GM23338 (cell line): ENCODE results near the gene SMIM35. TPM values are rescaled to one million over a fixed set of nuclear protein-coding genes. Genes with fewer than 3 reads are reported as not detected.

Experiments used
- ATAC-seq: fragments of 200-7000 bp; cut with Tn5 transposase; 3 replicates; pipeline ENCODE4 v1.9.1; 2020
- DNase-seq: peaks from one replicate; pipeline ENCODE4 v3.0.0-alpha.2; 2015; ENCODE audit warnings: low spot score
- H2AFZ ChIP-seq: fragments of 200-600 bp; sonication (generic); 2 replicates; pipeline ENCODE4 v1.8.0; 2016; ENCODE audit warnings: antibody characterized with exemption, mild to moderate bottlenecking, moderate library complexity
- H3F3A ChIP-seq: fragments of 200-600 bp; sonication (generic); replicated peaks from 2 replicates; pipeline ENCODE4 v1.8.0; 2017; ENCODE audit warnings: antibody characterized with exemption, mixed run types, low read depth
- H3K27ac ChIP-seq: fragments of 200-600 bp; sonication (generic); 2 replicates; pipeline ENCODE4 v1.6.1; 2016; ENCODE audit warnings: low read depth
- H3K27me3 ChIP-seq: fragments of 200-600 bp; sonication (generic); 2 replicates; pipeline ENCODE4 v1.8.0; 2016; ENCODE audit warnings: mild to moderate bottlenecking, mixed run types, moderate library complexity; ENCODE audit not compliant: insufficient read depth
- H3K36me3 ChIP-seq: fragments of 200-600 bp; sonication (generic); 2 replicates; pipeline ENCODE4 v1.8.0; 2016; ENCODE audit warnings: mild to moderate bottlenecking; ENCODE audit not compliant: insufficient read depth
- H3K4me1 ChIP-seq: fragments of 200-600 bp; sonication (generic); 2 replicates; pipeline ENCODE4 v1.8.0; 2016; ENCODE audit warnings: mild to moderate bottlenecking, moderate library complexity; ENCODE audit not compliant: insufficient read depth
- H3K4me2 ChIP-seq: fragments of 200-600 bp; sonication (generic); 2 replicates; pipeline ENCODE4 v1.7.1; 2017; ENCODE audit warnings: mixed run types
- H3K4me3 ChIP-seq: fragments of 200-600 bp; sonication (generic); 2 replicates; pipeline ENCODE4 v1.6.1; 2016; ENCODE audit warnings: mixed run types
- H3K79me2 ChIP-seq: fragments of 200-600 bp; sonication (generic); replicated peaks from 2 replicates; pipeline ENCODE4 v1.8.0; 2017; ENCODE audit warnings: mild to moderate bottlenecking; ENCODE audit not compliant: insufficient read depth
- H3K9me2 ChIP-seq: fragments of 200-600 bp; sonication (generic); 2 replicates; pipeline ENCODE4 v1.8.0; 2017; ENCODE audit not compliant: insufficient read depth
- H4K20me1 ChIP-seq: fragments of 200-600 bp; sonication (generic); replicated peaks from 2 replicates; pipeline ENCODE4 v1.8.0; 2017; ENCODE audit warnings: mild to moderate bottlenecking; ENCODE audit not compliant: insufficient read depth
- H3K27ac Mint-ChIP-seq: 2 replicates; pipeline ENCODE4 v1.8.0; 2020; ENCODE audit warnings: inconsistent platforms, mild to moderate bottlenecking, moderate library complexity, mixed read lengths
- H3K27me3 Mint-ChIP-seq: 3 replicates; pipeline ENCODE4 v1.8.0; 2022; ENCODE audit warnings: low read depth, mild to moderate bottlenecking, moderate library complexity, mixed read lengths, inconsistent platforms; ENCODE audit not compliant: insufficient read depth, poor library complexity
- H3K36me3 Mint-ChIP-seq: 3 replicates; pipeline ENCODE4 v1.8.0; 2021; ENCODE audit warnings: low read depth, mild to moderate bottlenecking, inconsistent platforms, moderate library complexity, mixed read lengths
- H3K4me1 Mint-ChIP-seq: 3 replicates; pipeline ENCODE4 v1.8.0; 2020; ENCODE audit warnings: mild to moderate bottlenecking, inconsistent platforms, mixed read lengths
- H3K4me3 Mint-ChIP-seq: 3 replicates; pipeline ENCODE4 v1.8.0; 2021; ENCODE audit warnings: moderate library complexity, mild to moderate bottlenecking, inconsistent platforms, mixed read lengths
- H3K9me3 Mint-ChIP-seq: 3 replicates; pipeline ENCODE4 v1.8.0; 2020; ENCODE audit warnings: moderate library complexity, mild to moderate bottlenecking, inconsistent platforms, mixed read lengths
- CTCF ChIP-seq, 2 experiments: fragments of 200-600 bp in 1 of 2; sonication (generic) in 1 of 2; conservative IDR thresholded peaks; 2 replicates each; pipeline versions ENCODE4 v1.5.1 to v1.6.1; 2016 to 2017; ENCODE audit warnings: antibody characterized with exemption in 2 of 2, low read depth in 2 of 2, mild to moderate bottlenecking in 2 of 2, moderate library complexity in 1 of 2
- ETS1 ChIP-seq: IDR thresholded peaks from 2 replicates; pipeline ENCODE4 v1.6.1; 2016; ENCODE audit warnings: antibody characterized with exemption
- EZH2 ChIP-seq: fragments of 200-600 bp; sonication (generic); IDR thresholded peaks from one replicate; pipeline ENCODE4 v1.8.0; 2017; ENCODE audit warnings: antibody characterized with exemption, mild to moderate bottlenecking, low read depth; ENCODE audit not compliant: unreplicated experiment
- EZH2phosphoT487 ChIP-seq: fragments of 200-600 bp; sonication (generic); IDR thresholded peaks from one replicate; pipeline ENCODE4 v1.8.1; 2018; ENCODE audit warnings: antibody characterized with exemption; ENCODE audit not compliant: unreplicated experiment
- JUNB ChIP-seq: IDR thresholded peaks from one replicate; pipeline ENCODE4 v1.6.1; 2016; ENCODE audit warnings: antibody characterized with exemption; ENCODE audit not compliant: unreplicated experiment
- NANOG ChIP-seq: IDR thresholded peaks from 2 replicates; pipeline ENCODE4 v1.6.1; 2016; ENCODE audit warnings: antibody characterized with exemption, borderline replicate concordance
- STAT1 ChIP-seq: IDR thresholded peaks from one replicate; pipeline ENCODE4 v1.6.1; 2016; ENCODE audit warnings: antibody characterized with exemption; ENCODE audit not compliant: unreplicated experiment
- ZNF331 ChIP-seq: fragments of 250-450 bp; sonication (Bioruptor Pico); IDR thresholded peaks from 2 replicates; pipeline ENCODE4 v1.5.0; 2020; ENCODE audit warnings: low read depth, mild to moderate bottlenecking, moderate library complexity
- ZNF462 ChIP-seq: fragments of 250-450 bp; sonication (Bioruptor Pico); IDR thresholded peaks from 2 replicates; pipeline ENCODE4 v1.5.0; 2020; ENCODE audit warnings: mild to moderate bottlenecking, moderate library complexity
- polyA plus RNA-seq: library from polyadenylated mRNA; unstranded; fragments of >200 nt; fragmentation: Nextera tagmentation; extraction: Ambion mirVana; gene quantifications from 2 replicates; pipeline ENCODE4 v1.2.1, GENCODE V29; 2016
- total RNA-seq: library from RNA; depleted of rRNA; stranded (reverse); fragments of >200 nt; shearing (Covaris generic); gene quantifications from 2 replicates; pipeline ENCODE4 v1.2.3, GENCODE V29; 2014
- TF ChIP-seq, protein P1 (sequence below): IDR thresholded peaks from one replicate; pipeline ENCODE4 v1.6.1; 2018; ENCODE audit warnings: antibody characterized with exemption; ENCODE audit not compliant: unreplicated experiment

SMIM35 gene
- total and polyA plus RNA-seq, 2 experiments from 2014 or later: not detected

DNA sequence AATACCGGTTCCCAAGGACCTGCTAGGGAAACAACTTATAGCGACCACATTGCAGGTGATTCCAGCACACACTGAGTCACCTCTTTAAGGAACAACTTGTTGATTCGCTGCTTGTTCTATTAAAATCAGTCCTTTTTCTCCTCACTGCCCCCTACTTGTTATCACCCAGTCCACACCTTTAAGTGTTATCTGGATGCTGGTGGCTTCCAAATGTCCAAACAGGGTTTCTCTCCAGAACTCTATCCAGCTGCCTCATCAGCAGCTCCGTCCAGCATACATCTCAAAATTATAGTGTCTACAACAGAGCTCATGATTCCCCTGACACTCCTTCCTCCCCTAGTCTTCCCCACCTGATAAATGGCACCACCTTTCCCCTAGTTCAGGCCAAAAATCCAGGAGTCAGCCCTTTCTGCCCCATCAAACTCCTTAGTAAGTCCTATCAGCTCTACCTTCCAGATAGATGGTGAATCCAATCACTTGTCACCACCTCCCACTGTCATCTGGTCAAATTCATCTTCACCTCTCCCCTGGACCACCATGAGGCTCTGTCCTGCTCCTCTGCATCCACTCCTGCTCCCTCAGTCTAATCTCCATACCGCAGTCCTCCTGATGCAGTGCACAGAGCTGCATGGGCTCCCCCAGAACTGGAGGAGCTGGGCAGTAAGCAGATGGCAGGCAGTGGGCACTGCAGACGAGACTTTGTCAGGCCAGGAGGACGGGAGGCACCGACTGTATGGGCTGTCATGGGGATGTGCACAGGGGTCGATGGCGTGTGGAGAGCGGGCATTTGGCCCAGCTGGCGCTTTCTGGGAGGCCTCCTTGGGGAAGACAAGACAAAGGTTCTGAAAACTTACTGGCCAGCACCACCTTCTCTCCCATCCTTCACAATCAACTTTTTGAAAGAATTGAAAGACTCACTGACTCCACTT, 81.3 kb downstream of the SMIM35 start:
- H3K9me3 Mint-ChIP-seq: no peaks in the 10 kb centered on the region

More for the DNA sequence above, 81.3 kb downstream of the SMIM35 start:
- Mint-ChIP-seq H3K4me1 (peaks cover 10% of the 10 kb centered on the region), H3K27me3 (peaks cover 5% of the 10 kb centered on the region), H3K36me3 (no peaks in the 10 kb centered on the region), H3K4me3 (no peak overlapping the region), H3K27ac (no peak overlapping the region)
- H3K79me2 ChIP-seq: no peaks in the 10 kb centered on the region
- H3K9me2 ChIP-seq: no peaks in the 10 kb centered on the region
- peak; percentile 8 for DNase-seq
- TF ChIP-seq ZNF462 (CRISPR knock-in tag) (no peak), ZNF331 (CRISPR knock-in tag) (no peak), EZH2phosphoT487 (no peak), ETS1 (no peak), NANOG (no peak), CTCF (conservative IDR thresholded peaks at IDR 0.05; ENCODE audit: low read depth in 2 of 2) (no peak), STAT1 (no peak), JUNB (no peak), EZH2 (no peak)
- TF ChIP-seq, protein P1, sequence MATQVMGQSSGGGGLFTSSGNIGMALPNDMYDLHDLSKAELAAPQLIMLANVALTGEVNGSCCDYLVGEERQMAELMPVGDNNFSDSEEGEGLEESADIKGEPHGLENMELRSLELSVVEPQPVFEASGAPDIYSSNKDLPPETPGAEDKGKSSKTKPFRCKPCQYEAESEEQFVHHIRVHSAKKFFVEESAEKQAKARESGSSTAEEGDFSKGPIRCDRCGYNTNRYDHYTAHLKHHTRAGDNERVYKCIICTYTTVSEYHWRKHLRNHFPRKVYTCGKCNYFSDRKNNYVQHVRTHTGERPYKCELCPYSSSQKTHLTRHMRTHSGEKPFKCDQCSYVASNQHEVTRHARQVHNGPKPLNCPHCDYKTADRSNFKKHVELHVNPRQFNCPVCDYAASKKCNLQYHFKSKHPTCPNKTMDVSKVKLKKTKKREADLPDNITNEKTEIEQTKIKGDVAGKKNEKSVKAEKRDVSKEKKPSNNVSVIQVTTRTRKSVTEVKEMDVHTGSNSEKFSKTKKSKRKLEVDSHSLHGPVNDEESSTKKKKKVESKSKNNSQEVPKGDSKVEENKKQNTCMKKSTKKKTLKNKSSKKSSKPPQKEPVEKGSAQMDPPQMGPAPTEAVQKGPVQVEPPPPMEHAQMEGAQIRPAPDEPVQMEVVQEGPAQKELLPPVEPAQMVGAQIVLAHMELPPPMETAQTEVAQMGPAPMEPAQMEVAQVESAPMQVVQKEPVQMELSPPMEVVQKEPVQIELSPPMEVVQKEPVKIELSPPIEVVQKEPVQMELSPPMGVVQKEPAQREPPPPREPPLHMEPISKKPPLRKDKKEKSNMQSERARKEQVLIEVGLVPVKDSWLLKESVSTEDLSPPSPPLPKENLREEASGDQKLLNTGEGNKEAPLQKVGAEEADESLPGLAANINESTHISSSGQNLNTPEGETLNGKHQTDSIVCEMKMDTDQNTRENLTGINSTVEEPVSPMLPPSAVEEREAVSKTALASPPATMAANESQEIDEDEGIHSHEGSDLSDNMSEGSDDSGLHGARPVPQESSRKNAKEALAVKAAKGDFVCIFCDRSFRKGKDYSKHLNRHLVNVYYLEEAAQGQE: no peak
- H2AFZ ChIP-seq: no peak overlapping the region
- ATAC-seq: no peak
- H3K4me3 ChIP-seq: no peak overlapping the region
- H3K27me3 ChIP-seq: no peaks in the 10 kb centered on the region
- no peak overlapping the region for H3K4me2 ChIP-seq
- H3K4me1 ChIP-seq: peaks cover 4% of the 10 kb centered on the region; the same call in 1 of the 2 replicates
- no peaks in the 10 kb centered on the region for H3F3A ChIP-seq
- H3K27ac ChIP-seq: no peak overlapping the region
- no peaks in the 10 kb centered on the region for H3K36me3 ChIP-seq
- H4K20me1 ChIP-seq: no peaks in the 10 kb centered on the region
